DOHH2 (cell line): Measurements from ENCODE around the gene FAAP20.

Source experiments
- H3F3A ChIP-seq: fragments of 200-600 bp; sonication (generic), shearing (Covaris generic); 2 replicates; pipeline ENCODE4 v1.6.0; 2016; ENCODE audit warnings: antibody characterized with exemption, mild to moderate bottlenecking; ENCODE audit not compliant: control insufficient read depth, insufficient read depth
- H3K27ac ChIP-seq: fragments of 200-600 bp; sonication (generic); 2 replicates; pipeline ENCODE4 v1.5.1; 2014; ENCODE audit warnings: low read depth, mild to moderate bottlenecking, low read length, moderate library complexity
- H3K27me3 ChIP-seq: fragments of 200-600 bp; sonication (generic); 2 replicates; pipeline ENCODE4 v1.6.1; 2014; ENCODE audit warnings: mild to moderate bottlenecking, low read length, mixed read lengths; ENCODE audit not compliant: control insufficient read depth
- H3K36me3 ChIP-seq: fragments of 200-600 bp; sonication (generic); 2 replicates; pipeline ENCODE4 v1.6.1; 2014; ENCODE audit warnings: mild to moderate bottlenecking, low read length, moderate library complexity, mixed read lengths; ENCODE audit not compliant: control insufficient read depth
- H3K4me1 ChIP-seq: fragments of 200-600 bp; sonication (generic); 2 replicates; pipeline ENCODE4 v1.6.1; 2014; ENCODE audit warnings: mild to moderate bottlenecking, low read length, mixed read lengths; ENCODE audit not compliant: control insufficient read depth
- H3K4me2 ChIP-seq: fragments of 200-600 bp; sonication (generic); 2 replicates; pipeline ENCODE4 v1.6.0; 2014; ENCODE audit warnings: mild to moderate bottlenecking, low read length, moderate library complexity
- H3K4me3 ChIP-seq: fragments of 200-600 bp; sonication (generic); 2 replicates; pipeline ENCODE4 v1.5.1; 2014; ENCODE audit warnings: mild to moderate bottlenecking, low read length, mixed read lengths
- H3K79me2 ChIP-seq: fragments of 200-600 bp; sonication (generic); 2 replicates; pipeline ENCODE4 v1.6.1; 2014; ENCODE audit warnings: mild to moderate bottlenecking, low read length, mixed read lengths; ENCODE audit not compliant: control insufficient read depth
- H3K9me2 ChIP-seq: fragments of 200-600 bp; sonication (generic); replicated peaks from 2 replicates; pipeline ENCODE4 v1.6.1; 2014; ENCODE audit warnings: mild to moderate bottlenecking, low read length, mixed read lengths; ENCODE audit not compliant: control insufficient read depth
- H3K9me3 ChIP-seq: fragments of 200-600 bp; sonication (generic); 2 replicates; pipeline ENCODE4 v1.6.1; 2014; ENCODE audit warnings: antibody characterized with exemption, low read length, mixed read lengths; ENCODE audit not compliant: control insufficient read depth, insufficient read depth
- H4K20me1 ChIP-seq: fragments of 200-600 bp; sonication (generic); 2 replicates; pipeline ENCODE4 v1.6.0; 2014; ENCODE audit warnings: low read depth, mild to moderate bottlenecking, antibody characterized with exemption, low read length, moderate library complexity; ENCODE audit not compliant: control insufficient read depth, insufficient read depth
- CTCF ChIP-seq: fragments of 200-600 bp; sonication (generic); IDR thresholded peaks from one replicate; pipeline ENCODE4 v1.5.1; 2014; ENCODE audit warnings: antibody characterized with exemption, mild to moderate bottlenecking, low read depth, low read length; ENCODE audit not compliant: poor library complexity, severe bottlenecking
- EZH2phosphoT487 ChIP-seq: fragments of 200-600 bp; sonication (generic); IDR thresholded peaks from 2 replicates; pipeline ENCODE4 v1.6.1; 2017; ENCODE audit warnings: borderline replicate concordance, mild to moderate bottlenecking, antibody characterized with exemption, low read length, moderate library complexity, mixed read lengths

FAAP20 gene

GRCh38 chr1:2155147-2155598 lies 39.4 kb downstream of the FAAP20 start:
- H3K9me3 ChIP-seq, result no peaks in the 10 kb centered on the region
- H3K27me3 ChIP-seq, result no peaks in the 10 kb centered on the region

GRCh38 chr1:2154022-2154421 lies 40.5 kb downstream of the FAAP20 start:
- Histone ChIP-seq H3K9me3 (no peaks in the 10 kb centered on the region), H3F3A (no peaks in the 10 kb centered on the region), H3K36me3 (no peaks in the 10 kb centered on the region), H3K79me2 (no peaks in the 10 kb centered on the region), H3K4me1 (no peaks in the 10 kb centered on the region), H3K27ac (no peak overlapping the region), H3K27me3 (no peaks in the 10 kb centered on the region), H4K20me1 (no peaks in the 10 kb centered on the region), H3K4me2 (no peak overlapping the region), H3K9me2 (no peaks in the 10 kb centered on the region), H3K4me3 (no peak overlapping the region)
- TF ChIP-seq CTCF (no peak), EZH2phosphoT487 (no peak)

More at GRCh38 chr1:2155147-2155598, 39.4 kb downstream of the FAAP20 start:
- no peaks in the 10 kb centered on the region for H3K4me1 ChIP-seq
- H3F3A ChIP-seq, result no peaks in the 10 kb centered on the region
- H3K9me2 ChIP-seq, result no peaks in the 10 kb centered on the region
- no peaks in the 10 kb centered on the region for H4K20me1 ChIP-seq
- no peaks in the 10 kb centered on the region for H3K36me3 ChIP-seq
- no peaks in the 10 kb centered on the region for H3K79me2 ChIP-seq
- no peak overlapping the region for H3K4me2 ChIP-seq
- TF ChIP-seq EZH2phosphoT487 (no peak), CTCF (no peak)
- no peak overlapping the region for H3K27ac ChIP-seq
- H3K4me3 ChIP-seq, result no peak overlapping the region

GRCh38 chr1:2152954-2153353 lies 41.6 kb downstream of the FAAP20 start:
- Histone ChIP-seq H3F3A (no peaks in the 10 kb centered on the region), H3K4me1 (no peaks in the 10 kb centered on the region), H3K9me3 (no peaks in the 10 kb centered on the region), H3K4me2 (no peak overlapping the region), H3K4me3 (no peak overlapping the region), H3K36me3 (no peaks in the 10 kb centered on the region), H3K27ac (no peak overlapping the region), H3K9me2 (no peaks in the 10 kb centered on the region), H3K27me3 (no peaks in the 10 kb centered on the region), H4K20me1 (no peaks in the 10 kb centered on the region), H3K79me2 (no peaks in the 10 kb centered on the region)
- TF ChIP-seq CTCF (no peak), EZH2phosphoT487 (no peak)
